A673 (cell line): ENCODE data around the gene BCAS1. TPM values are rescaled to one million over a fixed set of nuclear protein-coding genes. Genes with fewer than 3 reads are reported as not detected.

Experiments
- BruUV-seq: library from RNA; stranded (reverse); fragments of 400-500 nt; replicated peaks from 2 replicates; lab custom pipeline; 2021; lab: Mats Ljungman, UMichigan
- CTCF ChIA-PET: fragments of 300-600 bp; sonication (Branson Sonifier 250); formaldehyde crosslinking; loops from one replicate; lab custom pipeline; 2022; ENCODE audit warnings: antibody characterized with exemption; lab: Charles Lee
- POLR2A ChIA-PET: fragments of 300-600 bp; sonication (Branson Sonifier 250); formaldehyde crosslinking; loops from one replicate; lab custom pipeline; 2022; ENCODE audit warnings: antibody characterized with exemption; ENCODE audit not compliant: low non-redundant PET; lab: Charles Lee
- DNase-seq: peaks from one replicate; pipeline ENCODE4 v3.0.0-alpha.2; 2015; ENCODE audit warnings: low spot score
- H3K27ac ChIP-seq: fragments of 200-600 bp; sonication (generic); 2 replicates; pipeline ENCODE4 v1.5.1; 2016; ENCODE audit warnings: mixed run types, low read depth, mild to moderate bottlenecking, mixed read lengths, antibody characterized with exemption, low read length; ENCODE audit not compliant: poor library complexity, severe bottlenecking
- H3K27me3 ChIP-seq: fragments of 200-600 bp; sonication (generic); replicated peaks from 2 replicates; pipeline ENCODE4 v1.6.1; 2017; ENCODE audit warnings: mixed run types, low read depth, mild to moderate bottlenecking, mixed read lengths, antibody characterized with exemption, low read length; ENCODE audit not compliant: insufficient read depth, poor library complexity
- H3K36me3 ChIP-seq: fragments of 200-600 bp; sonication (generic); 2 replicates; pipeline ENCODE4 v1.6.1; 2016; ENCODE audit warnings: mixed run types, mild to moderate bottlenecking, mixed read lengths, antibody characterized with exemption, low read length; ENCODE audit not compliant: insufficient read depth, poor library complexity, severe bottlenecking
- H3K4me1 ChIP-seq: fragments of 200-600 bp; sonication (generic); 2 replicates; pipeline ENCODE4 v1.6.1; 2017; ENCODE audit warnings: mixed run types, mild to moderate bottlenecking, mixed read lengths, antibody characterized with exemption, low read length; ENCODE audit not compliant: insufficient read depth, poor library complexity, severe bottlenecking
- H3K4me3 ChIP-seq: fragments of 200-600 bp; sonication (generic); 2 replicates; pipeline ENCODE4 v1.5.1; 2016; ENCODE audit warnings: low read depth, mixed run types, mild to moderate bottlenecking, mixed read lengths, low read length; ENCODE audit not compliant: poor library complexity, severe bottlenecking
- H3K9me3 ChIP-seq: fragments of 200-600 bp; sonication (generic); 2 replicates; pipeline ENCODE4 v1.6.1; 2016; ENCODE audit warnings: mixed run types, low read depth, mild to moderate bottlenecking, mixed read lengths, antibody characterized with exemption, low read length; ENCODE audit not compliant: poor library complexity, severe bottlenecking
- CTCF ChIP-seq: fragments of 300-800, 200-600 bp; sonication (generic); conservative IDR thresholded peaks from 2 replicates; pipeline ENCODE4 v1.5.1; 2017; ENCODE audit warnings: low read depth, mild to moderate bottlenecking, antibody characterized with exemption, low read length, moderate library complexity, mixed read lengths
- EZH2 ChIP-seq: fragments of 200-600 bp; sonication (generic); IDR thresholded peaks from 2 replicates; pipeline ENCODE4 v1.6.1; 2017; ENCODE audit warnings: borderline replicate concordance, low read depth, mild to moderate bottlenecking, mixed read lengths, antibody characterized with exemption, low read length; ENCODE audit not compliant: poor library complexity, severe bottlenecking
- intact Hi-C: fragments of 100-400 bp; cut with micrococcal nuclease; formaldehyde crosslinking; loops from one replicate; pipeline ENCODE4 v1.10.0; 2022; ENCODE audit not compliant: unreplicated experiment
- total RNA-seq: library from RNA; stranded (reverse); gene quantifications from 2 replicates; pipeline ENCODE4 v1.2.3, GENCODE V29; 2021

BCAS1 gene
- total RNA-seq, 1 experiment from 2014 or later = 1.4 TPM

DNA sequence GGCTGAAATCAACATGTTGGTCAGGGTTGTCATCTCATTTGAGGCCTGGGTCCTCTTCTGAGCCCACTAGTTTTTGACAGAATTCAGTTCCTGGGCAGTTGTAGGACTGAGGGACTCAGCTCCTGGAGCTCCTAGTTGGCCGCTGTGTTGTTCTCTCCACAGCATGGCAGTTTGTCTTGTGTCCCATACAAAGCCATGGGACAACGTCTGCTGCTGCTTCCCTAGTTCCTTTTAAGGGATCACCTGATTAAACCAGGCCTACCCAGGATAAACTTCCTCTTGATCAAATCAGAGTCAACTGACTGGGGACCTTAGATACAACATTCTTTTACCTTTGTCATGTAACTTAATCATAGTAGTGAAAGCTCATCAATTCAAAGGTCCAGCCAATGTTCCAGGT is 141.0 kb downstream of the BCAS1 start:
- Histone ChIP-seq H3K9me3 (no peaks in the 10 kb centered on the region), H3K4me3 (no peak overlapping the region), H3K36me3 (no peaks in the 10 kb centered on the region), H3K4me1 (peaks cover 38% of the 10 kb centered on the region), H3K27me3 (no peaks in the 10 kb centered on the region), H3K27ac (no peak overlapping the region)
- BruUV-seq = no TSS peak
- intact Hi-C loops = no loop called here
- ChIA-PET CTCF (interaction anchor here (0.7 kb wide), 1 partner anchor 272 kb away, joined by 4 read pairs; no protein-coding TSS in a partner anchor), POLR2A (no interaction called here)
- TF ChIP-seq CTCF (no peak), EZH2 (no peak)
- no peak for DNase-seq

- POLR2A ChIA-PET = no interaction called here
- Histone ChIP-seq H3K27ac (no peak overlapping the region), H3K4me3 (no peak overlapping the region), H3K9me3 (no peaks in the 10 kb centered on the region), H3K36me3 (no peaks in the 10 kb centered on the region), H3K27me3 (no peaks in the 10 kb centered on the region), H3K4me1 (peaks cover 28% of the 10 kb centered on the region)
- no peak for TF ChIP-seq EZH2
- TF ChIP-seq CTCF = no peak
- CTCF ChIA-PET = interaction anchor here (0.5 to 0.7 kb wide), 3 partner anchors 8 to 956 kb away, joined by 3 to 5 read pairs (median 5); no protein-coding TSS in a partner anchor
- intact Hi-C loops = no loop called here
- no peak for DNase-seq
- BruUV-seq = no TSS peak
Measured at GRCh38 chr20:53927990-53928389, 142.4 kb downstream of the BCAS1 start.

DNA sequence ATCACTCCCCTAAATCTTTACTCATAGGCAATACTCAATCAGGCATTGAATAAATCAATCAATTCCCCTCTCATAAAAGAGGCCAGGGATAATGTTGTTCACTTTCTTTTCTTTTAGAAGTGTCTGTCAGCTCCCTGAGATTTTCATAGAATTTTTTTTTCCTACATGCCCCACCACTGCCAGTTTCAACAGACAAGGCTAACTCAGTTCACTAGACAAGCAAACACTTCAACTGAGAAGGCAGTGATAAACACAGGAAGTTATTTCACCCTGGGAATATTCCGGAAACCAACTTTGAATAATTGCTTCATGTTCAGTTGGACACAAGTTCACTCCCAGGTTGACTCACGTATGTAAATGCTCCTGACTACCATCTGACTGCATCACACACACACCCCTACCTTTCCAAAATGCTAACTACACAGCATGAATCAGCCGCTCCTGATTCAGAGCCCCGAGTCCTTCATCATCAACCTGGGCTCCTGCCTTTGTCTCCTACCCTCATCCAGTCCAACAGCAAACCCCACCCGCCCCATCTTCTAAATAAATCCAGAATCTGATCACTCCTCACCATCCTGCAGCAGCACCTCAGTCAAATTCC is 143.9 kb downstream of the BCAS1 start:
- Histone ChIP-seq H3K4me1 (peaks cover 30% of the 10 kb centered on the region), H3K36me3 (no peaks in the 10 kb centered on the region), H3K4me3 (no peak overlapping the region), H3K27ac (peak overlapping the region; percentile 69), H3K9me3 (no peaks in the 10 kb centered on the region), H3K27me3 (no peaks in the 10 kb centered on the region)
- TF ChIP-seq CTCF (no peak), EZH2 (no peak)
- DNase-seq = peak; percentile 89
- intact Hi-C loops = no loop called here
- POLR2A ChIA-PET = no interaction called here
- CTCF ChIA-PET = no interaction called here
- BruUV-seq = no TSS peak
